GM21529 (cell line): ENCODE data around the gene CELSR2.
A peak's percentile ranks its signal among the peaks of the same experiment; 100 is the strongest.
"Not testable (repeated sequence)": the region's sequence is repeated elsewhere in the genome, so short reads cannot be mapped to it uniquely, and the experiment has no call there.

Experiments
- ATAC-seq: cut with Tn5 transposase; IDR thresholded peaks from one replicate; pipeline ENCODE4 v1.9.1; 2021; ENCODE audit not compliant: unreplicated experiment

CELSR2 gene

DNA sequence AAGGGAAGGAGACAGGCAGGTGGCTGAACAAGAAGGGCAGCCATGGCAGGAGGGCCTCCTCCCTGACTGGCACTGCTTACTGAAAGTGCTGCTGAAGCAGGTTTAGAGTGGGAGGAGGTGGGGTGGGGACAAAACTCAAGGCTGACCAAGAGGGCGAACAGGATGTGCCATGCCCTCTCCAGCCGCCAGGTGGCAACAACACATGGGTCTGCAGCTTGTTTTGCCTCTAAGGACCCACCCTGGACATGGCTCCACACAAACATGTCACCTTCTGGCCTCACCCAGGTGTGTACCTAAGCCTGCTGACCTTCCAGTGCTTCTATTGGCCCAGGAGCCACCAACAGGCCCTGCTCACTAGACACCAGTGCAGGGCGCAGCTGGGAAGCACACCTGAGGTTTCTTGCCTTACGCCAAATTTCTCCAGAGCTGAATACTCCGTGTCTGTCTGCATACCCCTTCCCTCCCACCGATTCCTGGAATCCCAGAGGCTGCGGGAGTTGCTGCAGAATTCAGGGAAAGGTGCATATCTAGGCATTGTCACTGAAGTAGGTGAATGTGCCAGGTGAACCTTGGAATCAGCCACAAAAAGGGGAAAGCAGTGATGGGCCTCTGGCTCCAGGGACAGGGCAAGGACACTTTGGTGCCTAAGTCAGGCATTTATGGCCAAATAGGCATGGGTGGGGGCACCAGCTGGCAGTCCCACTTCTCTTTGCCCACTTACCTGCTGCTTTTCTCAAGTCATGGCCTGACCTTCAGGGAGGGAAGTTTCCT, 28.3 kb downstream of the CELSR2 start:
- ATAC-seq, result peak; percentile 82

GRCh38 chr1:109279615-109280278, 30.4 kb downstream of the CELSR2 start:
- ATAC-seq, result no peak

DNA sequence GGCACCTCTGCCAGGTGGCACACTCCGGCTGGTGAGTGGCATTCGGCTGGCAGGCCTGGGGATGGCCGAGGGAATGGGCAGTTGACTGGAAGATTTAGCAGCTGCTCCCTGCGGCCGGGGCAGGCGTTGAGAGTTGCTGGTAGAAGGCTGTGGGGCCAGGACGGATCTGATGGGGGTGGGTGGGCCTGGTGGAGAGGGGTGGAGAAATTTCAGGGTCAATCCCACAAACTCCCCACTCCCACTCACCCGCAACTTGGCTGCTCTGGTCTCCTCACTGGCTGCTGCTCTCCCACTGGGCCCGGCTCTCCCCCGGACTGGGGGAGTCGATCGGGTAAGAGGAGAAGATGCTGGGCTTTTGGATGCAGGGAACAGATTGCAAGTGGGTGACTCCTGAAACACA, 31.5 kb downstream of the CELSR2 start:
- ATAC-seq, result no peak

GRCh38 chr1:109281680-109282496, 32.5 kb downstream of the CELSR2 start:
- ATAC-seq, result no peak

- no peak for ATAC-seq
These were observed 33.2 kb downstream of the CELSR2 start for GRCh38 chr1:109282497-109282951.

DNA sequence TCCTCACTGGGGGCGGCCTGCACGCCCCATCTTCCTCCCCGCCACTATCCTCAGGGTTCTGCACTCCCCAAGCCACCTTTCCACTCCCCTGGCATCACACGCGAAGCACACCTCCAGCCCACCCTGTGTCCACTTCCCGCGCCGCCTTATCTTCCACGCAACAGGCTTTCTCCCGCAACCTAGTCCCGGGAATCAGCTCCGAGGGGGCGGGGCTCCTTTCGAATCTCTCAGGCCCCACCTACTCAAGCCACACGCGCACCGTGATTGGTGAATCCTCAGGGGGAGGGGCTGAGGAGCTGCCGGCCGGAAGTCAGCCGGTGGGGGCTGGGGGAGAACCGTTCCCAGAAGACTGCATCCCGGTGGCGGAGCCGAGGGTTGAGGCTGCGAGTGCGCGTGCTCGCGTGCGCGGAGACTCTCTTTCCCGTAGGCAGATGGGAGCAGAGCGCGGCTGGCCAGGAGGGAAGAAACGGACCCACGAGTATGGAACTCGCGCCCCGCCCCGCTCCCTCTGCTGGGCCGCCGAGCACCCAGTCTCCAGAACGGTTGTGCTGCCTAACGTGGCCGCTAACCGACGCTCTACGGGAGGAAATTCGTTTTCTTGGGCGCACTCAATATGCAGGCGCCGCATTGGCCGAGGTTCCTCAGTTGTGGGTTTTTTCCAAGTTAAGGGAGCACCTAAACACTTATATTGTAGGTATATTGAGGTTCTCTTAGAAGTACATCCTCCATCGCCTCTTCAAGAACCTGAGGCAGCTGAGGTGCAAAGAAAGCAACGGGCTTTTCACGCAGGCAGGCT, 33.8 kb downstream of the CELSR2 start, which contains the start of gene PSRC1:
PSRC1 (minus strand) TSS at position 194 of the 796 bp plus-strand sequence.
- peak; percentile 97 for ATAC-seq

DNA sequence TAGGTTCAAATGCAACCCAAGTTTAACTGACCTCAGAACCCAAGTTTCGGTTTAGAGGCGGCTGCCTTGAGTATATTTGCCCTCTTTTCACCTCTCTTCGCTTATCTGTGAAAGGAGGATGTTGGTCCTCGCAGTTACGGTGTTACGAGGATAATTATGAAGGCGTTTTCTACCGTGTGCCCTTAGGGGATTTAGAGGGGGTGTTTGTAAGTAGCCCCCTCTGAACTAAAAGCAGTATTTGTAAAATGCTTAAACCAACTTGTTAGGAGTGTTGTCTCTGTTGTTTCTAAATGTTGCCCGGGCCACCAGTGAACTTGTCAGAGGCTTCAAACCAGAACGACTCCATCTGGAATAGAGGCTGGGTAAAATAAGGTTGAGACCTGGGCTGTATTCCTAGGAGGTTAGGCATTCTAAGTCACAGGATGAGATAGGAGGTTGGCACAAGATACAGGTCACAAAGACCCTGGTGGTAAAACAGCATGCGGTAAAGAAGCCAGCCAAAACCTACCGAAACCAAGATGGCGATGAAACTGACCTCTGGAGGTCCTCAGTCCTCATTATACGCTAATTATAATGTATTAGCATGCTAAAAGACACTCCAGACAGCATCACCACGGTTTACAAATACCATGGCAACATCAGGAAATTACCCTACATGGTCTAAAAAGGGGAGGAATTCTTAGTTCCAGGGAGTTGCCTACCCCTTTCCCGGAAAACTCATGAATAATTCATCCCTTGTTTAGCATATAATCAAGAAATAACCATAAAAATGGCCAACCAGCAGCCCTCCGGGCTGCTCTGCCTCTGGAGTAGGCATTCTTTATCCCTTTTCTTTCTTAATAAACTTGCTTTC, 34.6 kb downstream of the CELSR2 start:
- no peak for ATAC-seq

DNA sequence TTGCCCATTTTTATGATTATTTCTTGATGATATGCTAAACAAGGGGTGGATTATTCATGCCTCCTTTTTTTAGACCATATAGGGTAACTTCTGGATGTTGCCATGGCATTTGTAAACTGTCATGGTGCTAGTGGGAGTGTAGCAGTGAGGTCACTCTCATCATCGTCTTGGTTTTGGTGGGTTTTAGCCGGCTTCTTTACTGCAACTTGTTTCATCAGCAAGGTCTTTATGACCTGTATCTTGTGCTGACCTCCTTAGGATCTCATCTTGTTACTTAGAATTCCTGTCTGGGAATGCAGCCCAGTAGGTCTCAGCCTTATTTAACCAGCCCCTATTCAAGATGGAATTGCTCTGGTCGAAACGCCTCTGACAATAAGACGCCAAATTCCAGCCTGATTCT, 37.4 kb downstream of the CELSR2 start:
- not testable (repeated sequence) for ATAC-seq

GRCh38 chr1:109290137-109290536, 40.8 kb downstream of the CELSR2 start:
- no peak for ATAC-seq

- no peak for ATAC-seq
These were observed 41.7 kb downstream of the CELSR2 start for GRCh38 chr1:109290998-109291397.

GRCh38 chr1:109292364-109292763, 43.0 kb downstream of the CELSR2 start:
- ATAC-seq, result no peak

- no peak for ATAC-seq
These were observed 43.7 kb downstream of the CELSR2 start for GRCh38 chr1:109293026-109293425.

DNA sequence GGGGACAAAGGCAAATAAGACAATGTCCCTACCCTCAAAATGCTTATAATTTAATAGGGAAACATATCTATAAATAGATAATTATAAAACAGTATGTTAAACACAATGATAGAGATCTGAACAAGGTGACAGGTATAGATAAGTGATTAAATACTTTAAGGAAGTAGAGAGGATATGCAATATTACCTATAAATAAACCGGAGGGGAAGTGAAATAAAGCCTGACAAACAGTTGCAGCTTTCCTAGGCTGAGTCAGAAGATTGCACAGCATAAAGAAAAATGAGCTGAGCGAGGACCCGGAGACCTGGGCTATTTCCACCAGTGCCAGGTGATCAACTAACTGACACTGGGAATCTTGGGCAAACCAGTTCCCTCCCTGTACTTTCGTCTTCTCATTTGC, 45.1 kb downstream of the CELSR2 start:
- ATAC-seq, result no peak

GRCh38 chr1:109295712-109296415, 46.5 kb downstream of the CELSR2 start:
- ATAC-seq, result no peak

GRCh38 chr1:109296782-109297181, 47.4 kb downstream of the CELSR2 start:
- no peak for ATAC-seq

DNA sequence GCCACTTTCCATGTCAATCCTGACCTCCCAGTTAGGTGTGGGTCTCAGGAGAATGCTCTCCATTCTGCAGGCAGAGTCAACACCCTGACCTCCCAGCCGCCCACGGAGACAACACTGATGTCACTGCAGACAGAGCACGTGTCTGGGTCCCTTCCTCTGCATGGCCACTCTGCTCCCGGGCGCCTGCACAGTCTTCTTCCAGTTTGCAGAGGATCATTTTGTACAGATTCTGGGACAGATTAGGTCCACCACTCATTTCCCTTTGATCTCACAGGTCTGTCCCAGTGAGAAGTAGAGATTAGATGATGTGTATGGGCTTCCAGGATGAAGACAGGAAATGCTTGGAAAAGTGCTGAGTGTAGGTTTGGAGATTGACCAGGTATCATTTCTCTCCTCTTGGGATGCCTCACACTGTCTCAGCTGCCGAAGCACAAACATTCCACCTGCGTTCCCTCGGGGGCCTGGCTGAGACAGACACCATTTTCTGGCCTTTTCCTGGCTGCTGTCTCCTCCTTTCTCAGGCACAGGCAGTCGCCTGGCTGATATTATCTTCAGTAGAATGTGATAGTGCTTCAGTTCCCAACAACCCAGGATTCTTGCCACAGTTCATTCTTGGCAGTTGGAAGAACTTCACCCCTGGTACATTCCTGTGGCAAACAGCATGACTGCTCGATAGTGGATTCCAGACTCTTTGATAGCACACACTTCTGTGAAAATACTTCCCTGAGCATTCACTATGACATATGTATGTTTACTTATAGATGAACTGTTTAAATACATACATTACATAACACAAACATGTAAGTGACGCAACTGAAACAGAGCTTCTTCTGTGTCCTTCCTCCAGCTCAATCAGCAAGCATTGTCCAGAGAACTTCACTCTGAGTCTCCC, 49.6 kb downstream of the CELSR2 start:
- ATAC-seq, result no peak

DNA sequence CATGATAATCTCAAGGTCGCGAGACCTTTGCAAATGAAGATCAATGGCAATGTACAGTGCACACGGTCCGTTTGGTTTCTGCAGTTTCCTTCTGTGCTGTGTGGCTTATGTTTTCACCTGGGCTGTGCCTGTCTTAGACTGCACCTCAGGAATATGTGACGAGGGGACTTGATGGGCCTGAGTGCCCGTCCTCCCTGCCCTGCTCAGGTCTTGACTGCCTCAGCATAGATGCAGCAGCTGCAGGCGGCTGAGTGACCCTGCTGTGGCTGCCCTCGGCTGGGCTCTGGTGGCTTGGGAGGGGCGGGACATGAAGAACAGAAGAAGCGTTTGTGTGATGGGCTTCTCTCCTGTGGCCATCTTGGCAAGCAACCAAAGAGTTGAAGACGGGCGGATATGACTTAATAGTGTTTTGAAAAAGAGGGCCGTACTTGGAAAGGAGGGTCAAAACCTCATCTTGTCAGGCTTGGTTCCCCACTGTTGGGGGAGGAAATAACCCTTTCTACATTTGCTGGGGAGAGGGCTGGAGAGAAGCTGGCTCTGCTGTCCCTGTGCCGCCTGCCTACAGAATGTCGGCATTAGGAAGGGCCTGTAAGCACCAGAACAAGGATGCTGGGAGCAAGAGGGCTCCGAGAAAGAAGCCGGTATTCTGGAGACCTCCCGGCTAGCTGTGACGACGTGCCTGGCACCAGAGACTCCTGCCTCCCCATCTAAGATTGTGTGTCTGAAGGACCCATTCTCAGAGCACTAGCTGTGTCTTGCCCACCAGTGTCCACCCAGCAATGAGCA, 50.4 kb downstream of the CELSR2 start:
- no peak for ATAC-seq
